GM12872 (cell line): Measurements from ENCODE around the gene ASB17.
A peak's percentile ranks its signal among the peaks of the same experiment; 100 is the strongest.

Source experiments
- CTCF ChIP-seq: IDR thresholded peaks from 3 replicates; pipeline ENCODE4 v1.5.1; 2011; ENCODE audit warnings: low read depth, mild to moderate bottlenecking, low read length, moderate library complexity; ENCODE audit not compliant: insufficient read depth

The ASB17 gene

GRCh38 chr1:75953461-75953860, 21.3 kb upstream of the ASB17 start:
- no peak for TF ChIP-seq CTCF

- TF ChIP-seq CTCF = no peak
Observed at GRCh38 chr1:75952016-75952415, 19.8 kb upstream of the ASB17 start.

- no peak for TF ChIP-seq CTCF
Observed at GRCh38 chr1:75950176-75950575, 18.0 kb upstream of the ASB17 start.

DNA sequence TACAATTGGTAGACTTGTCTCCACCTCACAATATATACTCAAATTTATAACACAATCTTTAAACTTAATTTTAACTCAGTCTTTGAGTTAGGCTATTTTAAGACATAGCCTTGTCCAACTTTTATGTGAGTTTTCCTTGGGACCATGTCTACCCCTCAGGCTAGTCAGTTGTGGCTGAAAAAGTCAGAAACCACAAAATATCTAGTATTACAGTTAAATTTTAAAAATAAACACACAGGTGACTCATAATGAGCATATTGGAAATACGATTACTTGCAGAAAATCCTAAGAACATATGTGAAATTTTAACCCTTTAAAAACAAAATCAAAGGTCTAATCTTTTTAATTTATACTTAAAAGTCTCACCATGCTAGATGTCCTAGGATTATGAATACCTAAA, 4.8 kb upstream of the ASB17 start:
- no peak for TF ChIP-seq CTCF

DNA sequence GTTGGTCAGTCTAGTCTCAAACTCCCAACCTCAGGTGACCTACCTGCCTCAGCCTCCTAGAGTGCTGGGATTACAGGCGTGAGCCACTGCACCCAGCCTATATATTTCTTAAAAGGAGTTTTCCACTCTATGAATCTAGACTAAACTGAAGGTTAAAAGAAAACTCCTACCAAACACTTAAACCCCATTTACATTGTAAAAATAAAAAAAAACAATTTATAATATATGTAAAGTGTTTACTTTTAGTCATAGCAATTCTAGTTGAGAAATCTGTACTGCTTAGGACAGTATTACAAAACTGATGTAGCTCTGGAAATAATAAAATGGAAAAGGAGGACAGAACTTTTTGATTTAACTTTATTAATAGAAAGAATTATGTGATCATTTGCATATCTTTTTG, 9.5 kb downstream of the ASB17 start:
- TF ChIP-seq CTCF = no peak

DNA sequence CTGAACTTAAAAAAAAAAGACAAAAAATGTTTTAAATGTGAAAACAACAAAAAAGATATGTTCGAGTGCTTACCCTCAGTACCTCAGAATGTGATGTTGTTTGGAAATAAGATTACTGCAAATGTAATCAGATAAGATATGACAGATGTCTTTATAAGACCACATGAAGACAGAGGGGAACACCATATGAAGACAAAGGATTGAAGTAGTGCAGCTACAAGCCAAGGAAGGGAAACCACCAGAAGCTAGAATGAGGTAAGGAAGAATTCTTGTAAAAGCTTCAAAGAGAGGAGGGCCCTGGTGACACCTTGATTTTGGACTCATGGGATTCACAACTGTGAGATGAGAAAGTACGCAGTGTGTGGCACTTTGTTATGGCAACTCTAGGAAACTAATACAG, 15.4 kb downstream of the ASB17 start:
- TF ChIP-seq CTCF = no peak

DNA sequence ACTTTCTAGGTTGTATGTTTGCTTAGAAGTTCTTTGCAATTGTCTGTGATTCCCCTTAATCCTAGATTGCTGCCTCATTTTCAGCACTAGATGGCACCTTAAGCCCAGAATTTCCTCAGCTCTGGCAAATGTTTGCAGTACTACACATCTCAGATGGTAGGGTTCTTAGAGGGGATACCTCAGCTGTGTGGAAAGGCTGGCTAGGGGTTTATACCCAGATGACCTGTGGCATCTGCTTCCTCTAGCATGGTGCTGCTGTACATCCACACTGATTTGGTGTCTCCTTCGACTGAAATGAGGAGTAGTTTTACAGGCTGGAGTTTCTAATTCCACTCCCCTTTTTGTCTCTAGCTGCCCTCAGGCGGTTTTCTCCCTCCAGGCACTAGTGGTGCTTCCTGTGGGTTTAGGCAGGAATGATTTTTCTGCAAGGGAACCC, 23.5 kb downstream of the ASB17 start:
- peak; percentile 51 for TF ChIP-seq CTCF

DNA sequence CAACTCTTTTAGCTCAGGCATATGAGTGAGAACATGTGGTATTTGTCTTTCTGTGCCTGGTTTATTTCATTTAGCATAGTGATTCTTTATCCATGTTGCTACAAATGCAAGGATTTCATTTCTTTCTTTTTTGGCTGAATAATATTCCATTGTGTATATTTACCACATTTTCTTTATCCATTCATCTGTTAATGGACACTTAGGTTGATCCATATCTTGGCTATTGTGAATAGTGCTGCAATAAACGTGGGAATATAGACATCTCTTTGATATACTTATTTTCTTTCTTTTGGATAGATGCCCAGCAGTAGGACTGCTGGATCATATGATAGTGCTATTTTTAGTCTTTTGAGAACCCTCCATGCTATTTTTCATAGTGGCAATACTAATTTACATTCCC, 30.8 kb downstream of the ASB17 start:
- TF ChIP-seq CTCF = no peak
